H9 (cell line): ENCODE measurements around the gene ATP1A2. TPM values are rescaled to one million over a fixed set of nuclear protein-coding genes. Genes with fewer than 3 reads are reported as not detected.

ENCODE experiments used
- DNase-seq: peaks from one replicate; pipeline ENCODE4 v3.0.0-alpha.2; 2017
- H2AFZ ChIP-seq: one replicate; pipeline ENCODE4 v1.6.1; 2013; ENCODE audit warnings: mild to moderate bottlenecking, low read length, control low read depth, moderate library complexity
- H2AK5ac ChIP-seq: 2 replicates; pipeline ENCODE4 v1.6.1; 2013; ENCODE audit warnings: low read length, control low read depth, mixed read lengths; ENCODE audit not compliant: insufficient read length
- H2BK120ac ChIP-seq: one replicate; pipeline ENCODE4 v1.6.1; 2013; ENCODE audit warnings: low read depth, mild to moderate bottlenecking, low read length, control low read depth, inconsistent platforms; ENCODE audit not compliant: poor library complexity, severe bottlenecking
- H2BK12ac ChIP-seq: 2 replicates; pipeline ENCODE4 v1.6.1; 2013; ENCODE audit warnings: low read length, control low read depth, mixed read lengths, low read depth; ENCODE audit not compliant: insufficient read length
- H2BK15ac ChIP-seq: 2 replicates; pipeline ENCODE4 v1.6.1; 2013; ENCODE audit warnings: low read depth, low read length, control low read depth
- H2BK20ac ChIP-seq: one replicate; pipeline ENCODE4 v1.6.1; 2013; ENCODE audit warnings: low read depth, mild to moderate bottlenecking, low read length, control low read depth, inconsistent platforms; ENCODE audit not compliant: poor library complexity, severe bottlenecking
- H2BK5ac ChIP-seq: 2 replicates; pipeline ENCODE4 v1.6.1; 2013; ENCODE audit warnings: low read length, control low read depth, mixed read lengths; ENCODE audit not compliant: insufficient read length
- H3K14ac ChIP-seq: 2 replicates; pipeline ENCODE4 v1.6.1; 2013; ENCODE audit warnings: low read length, control low read depth; ENCODE audit not compliant: insufficient read depth
- H3K18ac ChIP-seq: 2 replicates; pipeline ENCODE4 v1.6.1; 2013; ENCODE audit warnings: low read depth, mild to moderate bottlenecking, mixed read lengths, low read length, control low read depth; ENCODE audit not compliant: insufficient read length
- H3K23ac ChIP-seq: 2 replicates; pipeline ENCODE4 v1.6.1; 2013; ENCODE audit warnings: low read length, control low read depth, mixed read lengths, low read depth; ENCODE audit not compliant: insufficient read length
- H3K23me2 ChIP-seq: 2 replicates; pipeline ENCODE4 v1.6.1; 2013; ENCODE audit warnings: low read depth, mild to moderate bottlenecking, mixed read lengths, low read length, control low read depth; ENCODE audit not compliant: insufficient read length, poor library complexity, severe bottlenecking
- H3K27ac ChIP-seq: 2 replicates; pipeline ENCODE4 v1.5.1; 2013; ENCODE audit warnings: low read length, control low read depth, mixed read lengths, low read depth; ENCODE audit not compliant: insufficient read length
- H3K27me3 ChIP-seq: 2 replicates; pipeline ENCODE4 v1.6.1; 2013; ENCODE audit warnings: low read length, control low read depth, inconsistent platforms; ENCODE audit not compliant: insufficient read depth
- H3K4ac ChIP-seq: 2 replicates; pipeline ENCODE4 v1.6.1; 2013; ENCODE audit warnings: low read depth, mild to moderate bottlenecking, control low read depth, inconsistent platforms, low read length, moderate library complexity
- H3K4me1 ChIP-seq: 2 replicates; pipeline ENCODE4 v1.6.1; 2013; ENCODE audit warnings: low read length, control low read depth, inconsistent platforms; ENCODE audit not compliant: insufficient read depth
- H3K4me2 ChIP-seq: 2 replicates; pipeline ENCODE4 v1.6.1; 2013; ENCODE audit warnings: low read length, control low read depth, mixed read lengths; ENCODE audit not compliant: insufficient read length, insufficient read depth
- H3K56ac ChIP-seq: 2 replicates; pipeline ENCODE4 v1.6.1; 2013; ENCODE audit warnings: low read depth, mild to moderate bottlenecking, mixed read lengths, low read length, control low read depth; ENCODE audit not compliant: insufficient read length
- H3K79me1 ChIP-seq: 2 replicates; pipeline ENCODE4 v1.6.1; 2013; ENCODE audit warnings: low read depth, mild to moderate bottlenecking, moderate library complexity, low read length, control low read depth, inconsistent platforms; ENCODE audit not compliant: insufficient read depth, poor library complexity, severe bottlenecking
- H3K79me2 ChIP-seq: 2 replicates; pipeline ENCODE4 v1.6.1; 2013; ENCODE audit warnings: low read length, control low read depth, inconsistent platforms; ENCODE audit not compliant: insufficient read depth
- H3K9ac ChIP-seq: 2 replicates; pipeline ENCODE4 v1.6.1; 2013; ENCODE audit warnings: low read length, control low read depth, mixed read lengths; ENCODE audit not compliant: insufficient read length; ENCODE audit errors: extremely low read depth
- H3K9me3 ChIP-seq: one replicate; pipeline ENCODE4 v1.6.1; 2013; ENCODE audit warnings: low read depth, low read length, inconsistent platforms; ENCODE audit not compliant: control insufficient read depth
- H3T11ph ChIP-seq: one replicate; pipeline ENCODE4 v1.6.1; 2013; ENCODE audit warnings: mild to moderate bottlenecking, low read length, control low read depth, inconsistent platforms
- H4K20me1 ChIP-seq: one replicate; pipeline ENCODE4 v1.6.1; 2013; ENCODE audit not compliant: control insufficient read depth, insufficient read length, insufficient read depth
- H4K5ac ChIP-seq: 2 replicates; pipeline ENCODE4 v1.6.1; 2013; ENCODE audit warnings: low read depth, mild to moderate bottlenecking, mixed read lengths, low read length, control low read depth; ENCODE audit not compliant: insufficient read length
- H4K8ac ChIP-seq: replicated peaks from 2 replicates; pipeline ENCODE4 v1.6.1; 2013; ENCODE audit warnings: low read length, control low read depth, mixed read lengths, low read depth; ENCODE audit not compliant: insufficient read length
- H4K91ac ChIP-seq: 2 replicates; pipeline ENCODE4 v1.6.1; 2013; ENCODE audit warnings: low read depth, mild to moderate bottlenecking, moderate library complexity, mixed read lengths, low read length, control low read depth; ENCODE audit not compliant: insufficient read length
- H3K27ac Mint-ChIP-seq, 3 experiments: 2 replicates in 2 of 3; 3 replicates in 1 of 3; pipeline ENCODE4 v1.8.0; 2020 to 2021; ENCODE audit warnings: mixed read lengths in 3 of 3, mild to moderate bottlenecking in 1 of 3, moderate library complexity in 1 of 3
- H3K27me3 Mint-ChIP-seq: 2 replicates; pipeline ENCODE4 v1.8.0; 2021; ENCODE audit warnings: low read depth, mild to moderate bottlenecking, moderate library complexity, mixed read lengths
- H3K36me3 Mint-ChIP-seq, 3 experiments: 2 replicates in 2 of 3; 3 replicates in 1 of 3; pipeline ENCODE4 v1.8.0; 2020 to 2021; ENCODE audit warnings: low read depth in 3 of 3, mixed read lengths in 3 of 3; ENCODE audit not compliant: insufficient read depth in 1 of 3
- H3K4me1 Mint-ChIP-seq, 2 experiments: 2 replicates each; pipeline ENCODE4 v1.8.0; 2020; ENCODE audit warnings: mixed read lengths in 2 of 2
- H3K4me3 Mint-ChIP-seq, 2 experiments: 2 replicates in 1 of 2; 3 replicates in 1 of 2; pipeline ENCODE4 v1.8.0; 2020 to 2021; ENCODE audit warnings: mild to moderate bottlenecking in 2 of 2, mixed read lengths in 2 of 2, moderate library complexity in 1 of 2
- H3K9me3 Mint-ChIP-seq, 2 experiments: 2 replicates in 1 of 2; 3 replicates in 1 of 2; pipeline ENCODE4 v1.8.0; 2020; ENCODE audit warnings: mild to moderate bottlenecking in 2 of 2, mixed read lengths in 2 of 2, moderate library complexity in 1 of 2
- CTCF ChIP-seq: fragments of 200-600 bp; sonication (generic); conservative IDR thresholded peaks from 3 replicates; pipeline ENCODE4 v1.8.0; 2021; ENCODE audit warnings: antibody characterized with exemption, mild to moderate bottlenecking
- total RNA-seq: library from RNA; stranded (reverse); gene quantifications from 2 replicates; pipeline ENCODE4 v1.2.1, GENCODE V29; 2021

ATP1A2 gene
- total RNA-seq, 1 experiment from 2014 or later, result 3.0 TPM

- H2AK5ac ChIP-seq, result no peak overlapping the region
- no peak for TF ChIP-seq CTCF
- no peaks in the 10 kb centered on the region for H3K79me2 ChIP-seq
- H2BK20ac ChIP-seq, result no peak overlapping the region
- H2BK15ac ChIP-seq, result no peak overlapping the region
- H3K4me1 ChIP-seq, result no peaks in the 10 kb centered on the region; the same call in 1 of the 2 replicates
- no peak overlapping the region for H2BK5ac ChIP-seq
- no peak overlapping the region for H3K9ac ChIP-seq
- no peak overlapping the region for H2BK12ac ChIP-seq
- no peak overlapping the region for H3K27ac ChIP-seq
- no peaks in the 10 kb centered on the region for H3K27me3 ChIP-seq
- Mint-ChIP-seq H3K4me3 (no peak overlapping the region), H3K4me1 (peaks cover 3 to 13% of the 10 kb centered on the region in 2 experiments; a peak in 3 of 4 replicates), H3K9me3 (no peaks in the 10 kb centered on the region), H3K27me3 (peaks cover 6% of the 10 kb centered on the region), H3K27ac (no peak overlapping the region), H3K36me3 (no peaks in the 10 kb centered on the region)
- no peak overlapping the region for H2AFZ ChIP-seq
- H3K79me1 ChIP-seq, result no peaks in the 10 kb centered on the region
- no peak overlapping the region for H3K4ac ChIP-seq
- H4K5ac ChIP-seq, result no peak overlapping the region
- H4K8ac ChIP-seq, result no peak overlapping the region
- H4K20me1 ChIP-seq, result no peaks in the 10 kb centered on the region
- DNase-seq, result no peak
- H3K14ac ChIP-seq, result no peak overlapping the region
- H3K23me2 ChIP-seq, result no peaks in the 10 kb centered on the region
- H3K23ac ChIP-seq, result no peak overlapping the region
- H4K91ac ChIP-seq, result no peak overlapping the region
- H3T11ph ChIP-seq, result no peak overlapping the region
- H3K9me3 ChIP-seq, result no peaks in the 10 kb centered on the region
- no peak overlapping the region for H3K18ac ChIP-seq
- no peak overlapping the region for H3K4me2 ChIP-seq
- no peak overlapping the region for H2BK120ac ChIP-seq
- no peak overlapping the region for H3K56ac ChIP-seq
Measured at GRCh38 chr1:160149233-160149632, 33.7 kb downstream of the ATP1A2 start.
